Osteoblast (primary cell): ENCODE measurements around the gene ERAP2. TPM values are rescaled to one million over a fixed set of nuclear protein-coding genes. Genes with fewer than 3 reads are reported as not detected.
A peak's percentile ranks its signal among the peaks of the same experiment; 100 is the strongest.

Source experiments
- DNase-seq: peaks from one replicate; pipeline ENCODE4 v3.0.0; 2011; ENCODE audit warnings: low spot score, mixed read lengths; ENCODE audit not compliant: insufficient read length; ENCODE audit errors: missing footprints
- H2AFZ ChIP-seq: 2 replicates; pipeline ENCODE4 v1.6.0; 2011; ENCODE audit warnings: mild to moderate bottlenecking, low read length
- H3K27ac ChIP-seq: 2 replicates; pipeline ENCODE4 v1.5.1; 2011; ENCODE audit warnings: mild to moderate bottlenecking, low read depth, low read length, moderate library complexity
- H3K27me3 ChIP-seq: 2 replicates; pipeline ENCODE4 v1.6.0; 2012; ENCODE audit warnings: mild to moderate bottlenecking, control low read depth, inconsistent platforms, low read length, moderate library complexity; ENCODE audit not compliant: insufficient read depth
- H3K36me3 ChIP-seq: 2 replicates; pipeline ENCODE4 v1.5.1; 2011; ENCODE audit warnings: mild to moderate bottlenecking, low read length, control low read depth, moderate library complexity; ENCODE audit not compliant: insufficient read depth
- H3K4me1 ChIP-seq: 2 replicates; pipeline ENCODE4 v1.5.1; 2011; ENCODE audit warnings: mild to moderate bottlenecking, low read length, control low read depth, moderate library complexity; ENCODE audit not compliant: insufficient read depth
- H3K4me2 ChIP-seq: 2 replicates; pipeline ENCODE4 v1.6.0; 2011; ENCODE audit warnings: mild to moderate bottlenecking, low read length; ENCODE audit not compliant: insufficient read depth
- H3K4me3 ChIP-seq: fragments of 200-600 bp; sonication (generic); 3 replicates; pipeline ENCODE4 v1.5.1; 2012; ENCODE audit warnings: mild to moderate bottlenecking, low read length, inconsistent platforms; ENCODE audit not compliant: insufficient read depth
- H3K79me2 ChIP-seq: 2 replicates; pipeline ENCODE4 v1.6.0; 2012; ENCODE audit warnings: mild to moderate bottlenecking, low read length, control low read depth, inconsistent platforms; ENCODE audit not compliant: insufficient read depth
- H3K9me3 ChIP-seq: 2 replicates; pipeline ENCODE4 v1.5.1; 2011; ENCODE audit warnings: low read depth, low read length, control low read depth
- H4K20me1 ChIP-seq: 2 replicates; pipeline ENCODE4 v1.6.0; 2012; ENCODE audit warnings: mild to moderate bottlenecking, low read length, control low read depth; ENCODE audit not compliant: insufficient read depth
- total RNA-seq: library from RNA; depleted of rRNA; stranded (reverse); fragments of >200 nt; gene quantifications from 2 replicates; pipeline ENCODE4 v1.2.3, GENCODE V29; 2012
- TF ChIP-seq, protein P1 (sequence below): IDR thresholded peaks from 2 replicates; pipeline ENCODE4 v1.5.1; 2011; ENCODE audit warnings: mild to moderate bottlenecking, low read depth, low read length, moderate library complexity; ENCODE audit errors: extremely low read depth

ERAP2 gene
- total RNA-seq, 1 donor: 84.7 TPM

DNA sequence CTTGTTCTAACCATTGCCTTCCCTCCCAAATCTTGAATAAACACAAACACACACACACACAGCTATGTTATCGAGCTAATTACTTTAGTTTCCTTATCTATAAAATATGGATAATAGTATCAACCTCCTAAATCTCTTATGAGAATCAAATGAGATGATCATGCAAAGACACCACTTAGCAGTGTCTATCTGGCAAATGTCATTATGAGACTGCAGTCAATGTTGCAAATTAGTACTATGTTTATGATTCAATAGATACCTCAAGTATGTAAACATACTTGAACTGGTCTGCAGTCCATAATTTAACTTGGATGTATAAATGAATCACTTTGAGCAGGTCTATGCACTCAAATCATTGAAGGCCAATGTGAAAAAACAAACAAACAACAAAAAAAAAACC lies 22.2 kb upstream of the ERAP2 start:
- H3K27ac ChIP-seq: no peak overlapping the region
- no peak overlapping the region for H3K4me3 ChIP-seq
- peak overlapping the region; percentile 5 for H2AFZ ChIP-seq
- no peaks in the 10 kb centered on the region for H3K9me3 ChIP-seq
- no peaks in the 10 kb centered on the region for H3K27me3 ChIP-seq
- TF ChIP-seq, protein P1, sequence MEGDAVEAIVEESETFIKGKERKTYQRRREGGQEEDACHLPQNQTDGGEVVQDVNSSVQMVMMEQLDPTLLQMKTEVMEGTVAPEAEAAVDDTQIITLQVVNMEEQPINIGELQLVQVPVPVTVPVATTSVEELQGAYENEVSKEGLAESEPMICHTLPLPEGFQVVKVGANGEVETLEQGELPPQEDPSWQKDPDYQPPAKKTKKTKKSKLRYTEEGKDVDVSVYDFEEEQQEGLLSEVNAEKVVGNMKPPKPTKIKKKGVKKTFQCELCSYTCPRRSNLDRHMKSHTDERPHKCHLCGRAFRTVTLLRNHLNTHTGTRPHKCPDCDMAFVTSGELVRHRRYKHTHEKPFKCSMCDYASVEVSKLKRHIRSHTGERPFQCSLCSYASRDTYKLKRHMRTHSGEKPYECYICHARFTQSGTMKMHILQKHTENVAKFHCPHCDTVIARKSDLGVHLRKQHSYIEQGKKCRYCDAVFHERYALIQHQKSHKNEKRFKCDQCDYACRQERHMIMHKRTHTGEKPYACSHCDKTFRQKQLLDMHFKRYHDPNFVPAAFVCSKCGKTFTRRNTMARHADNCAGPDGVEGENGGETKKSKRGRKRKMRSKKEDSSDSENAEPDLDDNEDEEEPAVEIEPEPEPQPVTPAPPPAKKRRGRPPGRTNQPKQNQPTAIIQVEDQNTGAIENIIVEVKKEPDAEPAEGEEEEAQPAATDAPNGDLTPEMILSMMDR: no peak
- H3K4me1 ChIP-seq: peaks cover 38% of the 10 kb centered on the region
- H3K4me2 ChIP-seq: no peak overlapping the region
- H4K20me1 ChIP-seq: no peaks in the 10 kb centered on the region
- no peaks in the 10 kb centered on the region for H3K36me3 ChIP-seq
- no peak for DNase-seq
- H3K79me2 ChIP-seq: no peaks in the 10 kb centered on the region

DNA sequence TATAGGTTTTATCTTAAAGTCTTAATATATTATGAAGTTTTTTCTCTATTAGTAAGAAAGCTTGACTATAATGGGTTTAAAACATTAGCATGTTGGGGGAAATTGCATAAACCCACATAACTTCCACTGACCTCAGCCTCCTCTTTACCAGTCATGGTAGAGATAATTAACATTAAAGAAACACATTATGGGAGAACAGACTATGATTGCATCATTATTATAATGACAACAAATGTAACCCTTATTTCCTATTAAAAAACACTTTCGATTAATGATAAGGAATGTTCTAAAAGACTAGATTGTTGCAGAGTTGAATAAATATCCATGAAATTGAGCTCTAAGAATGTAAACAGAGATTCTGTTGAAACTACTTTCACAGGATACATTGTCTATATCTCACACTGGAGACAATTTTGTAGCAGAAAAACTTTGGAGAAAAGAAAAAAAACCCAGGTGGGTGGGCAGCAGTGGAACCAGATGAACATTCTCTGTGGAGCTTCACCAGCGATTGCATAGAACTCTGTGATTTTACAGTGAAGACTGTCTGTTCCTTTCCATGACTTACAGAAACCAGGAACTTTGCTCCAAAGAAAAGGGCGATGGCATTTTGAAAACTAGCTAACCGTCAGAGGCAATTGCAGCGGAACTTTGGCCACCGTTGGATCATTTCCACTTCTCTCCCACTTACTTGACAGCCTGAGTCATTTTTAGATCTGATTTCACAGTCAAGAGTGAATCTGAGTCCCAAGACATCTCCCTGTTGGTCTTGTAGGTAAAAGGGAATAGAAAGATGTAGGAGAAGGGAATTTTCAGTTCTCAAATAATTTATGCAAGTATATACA lies 21.0 kb upstream of the ERAP2 start:
- H3K27ac ChIP-seq: peak overlapping the region; percentile 88
- peaks cover 38% of the 10 kb centered on the region for H3K4me1 ChIP-seq
- H3K4me3 ChIP-seq: peak overlapping the region; percentile 64
- H4K20me1 ChIP-seq: no peaks in the 10 kb centered on the region
- no peaks in the 10 kb centered on the region for H3K27me3 ChIP-seq
- TF ChIP-seq, protein P1: no peak
- peak overlapping the region; percentile 84 for H2AFZ ChIP-seq
- no peaks in the 10 kb centered on the region for H3K36me3 ChIP-seq
- H3K79me2 ChIP-seq: no peaks in the 10 kb centered on the region
- H3K4me2 ChIP-seq: peak overlapping the region; percentile 87
- no peaks in the 10 kb centered on the region for H3K9me3 ChIP-seq
- peak; percentile 65 for DNase-seq

DNA sequence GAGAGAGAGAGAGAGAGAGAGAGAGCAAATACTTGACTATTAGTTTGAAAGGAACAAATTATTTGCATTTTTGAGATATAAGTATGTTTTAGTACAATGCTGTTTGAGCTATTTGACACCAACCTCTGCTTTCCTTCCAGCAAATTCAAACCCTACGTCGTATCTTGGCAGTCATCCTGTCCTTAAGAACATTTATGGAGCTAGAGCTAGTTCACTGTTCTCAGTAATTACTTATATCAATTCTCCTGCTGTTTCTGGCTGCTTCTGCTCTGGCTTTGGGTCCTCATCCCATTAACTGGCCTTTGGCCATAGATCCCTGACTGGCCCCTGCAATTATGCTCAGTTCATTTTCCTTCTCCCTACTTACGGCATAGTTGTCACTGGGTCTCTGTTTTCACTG lies 19.9 kb upstream of the ERAP2 start:
- no peaks in the 10 kb centered on the region for H3K9me3 ChIP-seq
- DNase-seq: no peak
- no peaks in the 10 kb centered on the region for H3K36me3 ChIP-seq
- H3K4me3 ChIP-seq: no peak overlapping the region
- H3K4me1 ChIP-seq: peaks cover 38% of the 10 kb centered on the region
- H4K20me1 ChIP-seq: no peaks in the 10 kb centered on the region
- H3K27me3 ChIP-seq: no peaks in the 10 kb centered on the region
- no peak overlapping the region for H3K4me2 ChIP-seq
- no peaks in the 10 kb centered on the region for H3K79me2 ChIP-seq
- H2AFZ ChIP-seq: no peak overlapping the region
- H3K27ac ChIP-seq: no peak overlapping the region
- TF ChIP-seq, protein P1: no peak

DNA sequence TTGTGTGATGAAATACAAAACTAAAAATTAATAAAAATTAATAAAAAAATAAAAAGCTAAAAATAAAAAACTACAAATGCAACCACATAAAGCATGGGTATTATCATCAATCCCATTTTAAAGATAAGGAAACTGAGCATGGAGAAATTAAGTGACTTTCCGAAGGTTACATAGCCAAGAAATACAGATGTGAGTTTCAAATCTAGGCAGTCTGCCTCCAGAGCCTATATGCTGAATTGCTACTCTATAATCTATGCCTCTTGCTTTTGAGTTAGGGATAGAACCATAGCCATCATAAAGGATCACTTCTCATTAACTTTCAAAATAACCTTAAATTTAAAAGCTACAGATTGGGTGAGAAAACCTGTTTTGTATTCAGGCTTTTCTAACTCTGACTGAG lies 18.8 kb upstream of the ERAP2 start:
- no peak for DNase-seq
- Histone ChIP-seq H3K4me2 (no peak overlapping the region), H3K27me3 (no peaks in the 10 kb centered on the region), H3K27ac (no peak overlapping the region), H2AFZ (no peak overlapping the region), H3K9me3 (no peaks in the 10 kb centered on the region), H3K4me3 (no peak overlapping the region), H3K79me2 (no peaks in the 10 kb centered on the region), H3K36me3 (no peaks in the 10 kb centered on the region), H4K20me1 (no peaks in the 10 kb centered on the region), H3K4me1 (peaks cover 38% of the 10 kb centered on the region)
- TF ChIP-seq, protein P1: no peak
